HG02943 (cell line): ENCODE results near the gene YPEL2.

Experiments
- ATAC-seq: cut with Tn5 transposase; IDR thresholded peaks from one replicate; pipeline ENCODE4 v1.9.1; 2021; ENCODE audit warnings: mild to moderate bottlenecking, low read depth, moderate library complexity; ENCODE audit not compliant: unreplicated experiment

Gene YPEL2

GRCh38 chr17:59355030-59355701, 23.7 kb downstream of the YPEL2 start:
- ATAC-seq, result no peak

- no peak for ATAC-seq
These were observed 24.4 kb downstream of the YPEL2 start for GRCh38 chr17:59355702-59356325.

- ATAC-seq, result no peak
These were observed 25.2 kb downstream of the YPEL2 start for GRCh38 chr17:59356543-59357218.

- ATAC-seq, result no peak
These were observed 25.8 kb downstream of the YPEL2 start for GRCh38 chr17:59357219-59357697.

GRCh38 chr17:59357929-59358328, 26.5 kb downstream of the YPEL2 start:
- no peak for ATAC-seq

GRCh38 chr17:59361386-59361785, 29.9 kb downstream of the YPEL2 start:
- ATAC-seq, result no peak

GRCh38 chr17:59361916-59362810, 30.7 kb downstream of the YPEL2 start:
- ATAC-seq, result peak; percentile 65

- ATAC-seq, result no peak
These were observed 31.4 kb downstream of the YPEL2 start for GRCh38 chr17:59362811-59363205.

GRCh38 chr17:59365383-59365981, 34.0 kb downstream of the YPEL2 start:
- ATAC-seq, result no peak

- no peak for ATAC-seq
These were observed 34.7 kb downstream of the YPEL2 start for GRCh38 chr17:59366040-59366757.

GRCh38 chr17:59366773-59367656, 35.6 kb downstream of the YPEL2 start:
- ATAC-seq, result no peak

GRCh38 chr17:59367657-59368045, 36.2 kb downstream of the YPEL2 start:
- no peak for ATAC-seq

GRCh38 chr17:59368218-59368857, 36.9 kb downstream of the YPEL2 start:
- no peak for ATAC-seq

- no peak for ATAC-seq
These were observed 37.8 kb downstream of the YPEL2 start for GRCh38 chr17:59369031-59369975.

- no peak for ATAC-seq
These were observed 39.3 kb downstream of the YPEL2 start for GRCh38 chr17:59370593-59371299.

GRCh38 chr17:59371416-59372100, 40.1 kb downstream of the YPEL2 start:
- ATAC-seq, result no peak
